Body of pancreas (tissue), 4 donors: ENCODE results near the gene DGCR6L.
"Not testable (repeated sequence)": the region's sequence is repeated elsewhere in the genome, so short reads cannot be mapped to it uniquely, and the experiment has no call there.

Experiments used
- CTCF ChIP-seq, 7 experiments: fragments of 450-650 bp in 4 of 7; fragments of 200-600 bp in 3 of 7; sonication (generic) in 3 of 7; IDR thresholded peaks; one replicate each; pipeline ENCODE4 v1.5.1; 2016 to 2019; ENCODE audit warnings: antibody characterized with exemption in 7 of 7
- POLR2A ChIP-seq, 3 donors: fragments of 450-650 bp; IDR thresholded peaks; one replicate each; pipeline ENCODE4 v1.6.1; 2016; ENCODE audit warnings: antibody characterized with exemption in 3 of 3, mild to moderate bottlenecking in 2 of 3

- not testable (repeated sequence) for TF ChIP-seq POLR2A, CTCF (IDR thresholded peaks at IDR 0.05)
Observed at GRCh38 chr22:20320659-20321551, 1.0 kb upstream of the DGCR6L start.
